Memory B cell (primary cell): ENCODE results near the gene GAGE1.
A peak's percentile ranks its signal among the peaks of the same experiment; 100 is the strongest.
"Not testable (repeated sequence)": the region's sequence is repeated elsewhere in the genome, so short reads cannot be mapped to it uniquely, and the experiment has no call there.

ENCODE experiments used
- ATAC-seq: fragments of 150-1000 bp; cut with Tn5 transposase; 2 replicates; pipeline ENCODE4 v1.10.0; 2021; ENCODE audit warnings: low read depth, mild to moderate bottlenecking, moderate library complexity
- DNase-seq, 2 donors: peaks; one replicate each; pipeline ENCODE4 v3.0.0; 2022; ENCODE audit warnings: low spot score in 2 of 2
- H3K27ac Mint-ChIP-seq: one replicate; pipeline ENCODE4 v1.8.0; 2022; ENCODE audit warnings: mild to moderate bottlenecking, moderate library complexity, mixed read lengths
- H3K27me3 Mint-ChIP-seq: one replicate; pipeline ENCODE4 v1.8.0; 2022; ENCODE audit warnings: mixed read lengths
- H3K36me3 Mint-ChIP-seq: one replicate; pipeline ENCODE4 v1.8.0; 2022; ENCODE audit warnings: mild to moderate bottlenecking, mixed read lengths
- H3K4me1 Mint-ChIP-seq: one replicate; pipeline ENCODE4 v1.8.0; 2022; ENCODE audit warnings: mixed read lengths
- H3K4me3 Mint-ChIP-seq: one replicate; pipeline ENCODE4 v1.8.0; 2022; ENCODE audit warnings: mild to moderate bottlenecking, moderate library complexity, mixed read lengths
- H3K9me3 Mint-ChIP-seq: one replicate; pipeline ENCODE4 v1.8.0; 2022; ENCODE audit warnings: mixed read lengths

Gene GAGE1, protein sequence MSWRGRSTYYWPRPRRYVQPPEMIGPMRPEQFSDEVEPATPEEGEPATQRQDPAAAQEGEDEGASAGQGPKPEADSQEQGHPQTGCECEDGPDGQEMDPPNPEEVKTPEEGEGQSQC

DNA sequence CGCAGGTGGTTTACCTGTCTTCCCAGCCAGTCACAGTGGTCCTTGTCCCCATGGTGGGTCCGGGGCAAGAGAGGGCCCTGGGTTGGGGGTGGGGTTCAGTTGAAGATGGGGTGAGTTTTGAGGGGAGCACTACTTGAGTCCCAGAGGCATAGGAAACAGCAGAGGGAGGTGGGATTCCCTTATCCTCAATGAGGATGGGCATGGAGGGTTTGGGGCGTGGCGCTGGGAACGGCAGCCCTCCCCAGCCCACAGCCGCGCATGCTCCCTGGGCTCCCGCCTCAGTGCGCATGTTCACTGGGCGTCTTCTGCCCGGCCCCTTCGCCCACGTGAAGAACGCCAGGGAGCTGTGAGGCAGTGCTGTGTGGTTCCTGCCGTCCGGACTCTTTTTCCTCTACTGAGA, at the start of gene GAGE1:
TSS of gene GAGE1 (plus strand) at position 301 of the 400 bp plus-strand sequence. CDS start 1,155 bp downstream, outside the sequence.
- not testable (repeated sequence) for H3K9me3 Mint-ChIP-seq, H3K27me3 Mint-ChIP-seq, DNase-seq, H3K4me1 Mint-ChIP-seq, H3K27ac Mint-ChIP-seq, H3K4me3 Mint-ChIP-seq, ATAC-seq, H3K36me3 Mint-ChIP-seq

DNA sequence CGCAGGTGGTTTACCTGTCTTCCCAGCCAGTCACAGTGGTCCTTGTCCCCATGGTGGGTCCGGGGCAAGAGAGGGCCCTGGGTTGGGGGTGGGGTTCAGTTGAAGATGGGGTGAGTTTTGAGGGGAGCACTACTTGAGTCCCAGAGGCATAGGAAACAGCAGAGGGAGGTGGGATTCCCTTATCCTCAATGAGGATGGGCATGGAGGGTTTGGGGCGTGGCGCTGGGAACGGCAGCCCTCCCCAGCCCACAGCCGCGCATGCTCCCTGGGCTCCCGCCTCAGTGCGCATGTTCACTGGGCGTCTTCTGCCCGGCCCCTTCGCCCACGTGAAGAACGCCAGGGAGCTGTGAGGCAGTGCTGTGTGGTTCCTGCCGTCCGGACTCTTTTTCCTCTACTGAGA, 47.8 kb upstream of the GAGE1 start, which contains the start of gene GAGE12E:
TSS of gene GAGE12E (plus strand) at position 301 of the 400 bp plus-strand sequence. CDS start 1,155 bp downstream, outside the sequence.
- H3K9me3 Mint-ChIP-seq, DNase-seq, H3K27me3 Mint-ChIP-seq, H3K27ac Mint-ChIP-seq, ATAC-seq, H3K4me1 Mint-ChIP-seq, H3K4me3 Mint-ChIP-seq, H3K36me3 Mint-ChIP-seq: not testable (repeated sequence)

DNA sequence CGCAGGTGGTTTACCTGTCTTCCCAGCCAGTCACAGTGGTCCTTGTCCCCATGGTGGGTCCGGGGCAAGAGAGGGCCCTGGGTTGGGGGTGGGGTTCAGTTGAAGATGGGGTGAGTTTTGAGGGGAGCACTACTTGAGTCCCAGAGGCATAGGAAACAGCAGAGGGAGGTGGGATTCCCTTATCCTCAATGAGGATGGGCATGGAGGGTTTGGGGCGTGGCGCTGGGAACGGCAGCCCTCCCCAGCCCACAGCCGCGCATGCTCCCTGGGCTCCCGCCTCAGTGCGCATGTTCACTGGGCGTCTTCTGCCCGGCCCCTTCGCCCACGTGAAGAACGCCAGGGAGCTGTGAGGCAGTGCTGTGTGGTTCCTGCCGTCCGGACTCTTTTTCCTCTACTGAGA, 38.3 kb upstream of the GAGE1 start, which contains the start of gene GAGE12F:
TSS of gene GAGE12F (plus strand) at position 301 of the 400 bp plus-strand sequence. CDS start 1,155 bp downstream, outside the sequence.
- not testable (repeated sequence) for ATAC-seq, H3K4me3 Mint-ChIP-seq, H3K27me3 Mint-ChIP-seq, H3K27ac Mint-ChIP-seq, H3K36me3 Mint-ChIP-seq, DNase-seq, H3K9me3 Mint-ChIP-seq, H3K4me1 Mint-ChIP-seq

DNA sequence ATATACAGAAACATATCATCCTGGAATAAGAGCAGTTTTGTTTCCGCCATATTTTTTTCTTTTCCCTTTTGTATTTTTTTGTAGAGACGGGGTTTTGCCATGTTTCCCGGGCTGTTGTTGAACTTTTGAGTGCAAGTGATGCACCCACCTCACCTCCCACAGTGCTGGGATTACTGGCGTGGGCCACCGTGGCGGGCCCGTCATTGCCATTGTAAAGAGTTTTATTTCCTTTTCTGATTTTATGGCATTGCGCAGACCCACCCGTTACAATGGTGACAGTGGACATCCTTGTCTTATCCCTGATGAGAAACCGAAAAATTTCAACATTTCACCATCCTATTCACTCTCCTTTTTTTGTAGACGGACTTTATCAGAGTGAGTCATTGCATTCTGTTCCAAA, 30.1 kb upstream of the GAGE1 start:
- not testable (repeated sequence) for H3K9me3 Mint-ChIP-seq, H3K4me1 Mint-ChIP-seq, H3K27me3 Mint-ChIP-seq, H3K36me3 Mint-ChIP-seq, H3K4me3 Mint-ChIP-seq, ATAC-seq, DNase-seq, H3K27ac Mint-ChIP-seq

DNA sequence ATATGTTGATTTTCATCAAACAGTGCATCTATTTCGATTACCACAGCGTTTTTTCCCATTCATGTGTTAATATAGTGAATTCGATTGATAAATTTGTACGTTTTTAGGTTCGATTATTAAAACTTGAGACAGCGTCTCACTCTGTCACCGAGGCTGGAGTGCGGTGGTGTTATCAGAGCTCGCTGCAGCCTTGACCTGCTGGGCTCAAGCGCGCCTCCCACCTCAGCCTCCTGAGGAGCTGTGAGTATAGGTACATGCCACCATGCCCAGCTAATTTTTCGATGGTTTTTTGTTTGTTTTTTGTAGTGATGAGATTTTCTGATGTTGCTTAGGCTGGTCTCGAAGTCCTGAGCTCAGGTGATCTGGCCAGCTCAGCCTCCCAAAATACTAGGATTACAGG, 29.7 kb upstream of the GAGE1 start:
- not testable (repeated sequence) for ATAC-seq, H3K27ac Mint-ChIP-seq, H3K36me3 Mint-ChIP-seq, H3K4me3 Mint-ChIP-seq, H3K9me3 Mint-ChIP-seq, H3K27me3 Mint-ChIP-seq, DNase-seq, H3K4me1 Mint-ChIP-seq

DNA sequence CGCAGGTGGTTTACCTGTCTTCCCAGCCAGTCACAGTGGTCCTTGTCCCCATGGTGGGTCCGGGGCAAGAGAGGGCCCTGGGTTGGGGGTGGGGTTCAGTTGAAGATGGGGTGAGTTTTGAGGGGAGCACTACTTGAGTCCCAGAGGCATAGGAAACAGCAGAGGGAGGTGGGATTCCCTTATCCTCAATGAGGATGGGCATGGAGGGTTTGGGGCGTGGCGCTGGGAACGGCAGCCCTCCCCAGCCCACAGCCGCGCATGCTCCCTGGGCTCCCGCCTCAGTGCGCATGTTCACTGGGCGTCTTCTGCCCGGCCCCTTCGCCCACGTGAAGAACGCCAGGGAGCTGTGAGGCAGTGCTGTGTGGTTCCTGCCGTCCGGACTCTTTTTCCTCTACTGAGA, 28.7 kb upstream of the GAGE1 start, which contains the start of gene GAGE12G:
TSS of gene GAGE12G (plus strand) at position 301 of the 400 bp plus-strand sequence. CDS start 1,155 bp downstream, outside the sequence.
- not testable (repeated sequence) for H3K27ac Mint-ChIP-seq, ATAC-seq, H3K36me3 Mint-ChIP-seq, H3K9me3 Mint-ChIP-seq, H3K4me1 Mint-ChIP-seq, DNase-seq, H3K4me3 Mint-ChIP-seq, H3K27me3 Mint-ChIP-seq

DNA sequence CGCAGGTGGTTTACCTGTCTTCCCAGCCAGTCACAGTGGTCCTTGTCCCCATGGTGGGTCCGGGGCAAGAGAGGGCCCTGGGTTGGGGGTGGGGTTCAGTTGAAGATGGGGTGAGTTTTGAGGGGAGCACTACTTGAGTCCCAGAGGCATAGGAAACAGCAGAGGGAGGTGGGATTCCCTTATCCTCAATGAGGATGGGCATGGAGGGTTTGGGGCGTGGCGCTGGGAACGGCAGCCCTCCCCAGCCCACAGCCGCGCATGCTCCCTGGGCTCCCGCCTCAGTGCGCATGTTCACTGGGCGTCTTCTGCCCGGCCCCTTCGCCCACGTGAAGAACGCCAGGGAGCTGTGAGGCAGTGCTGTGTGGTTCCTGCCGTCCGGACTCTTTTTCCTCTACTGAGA, 19.2 kb upstream of the GAGE1 start, which contains the start of gene GAGE12H:
TSS of gene GAGE12H (plus strand) at position 301 of the 400 bp plus-strand sequence. CDS start 1,155 bp downstream, outside the sequence.
- H3K4me1 Mint-ChIP-seq, H3K9me3 Mint-ChIP-seq, DNase-seq, H3K27ac Mint-ChIP-seq, H3K36me3 Mint-ChIP-seq, H3K4me3 Mint-ChIP-seq, ATAC-seq, H3K27me3 Mint-ChIP-seq: not testable (repeated sequence)

DNA sequence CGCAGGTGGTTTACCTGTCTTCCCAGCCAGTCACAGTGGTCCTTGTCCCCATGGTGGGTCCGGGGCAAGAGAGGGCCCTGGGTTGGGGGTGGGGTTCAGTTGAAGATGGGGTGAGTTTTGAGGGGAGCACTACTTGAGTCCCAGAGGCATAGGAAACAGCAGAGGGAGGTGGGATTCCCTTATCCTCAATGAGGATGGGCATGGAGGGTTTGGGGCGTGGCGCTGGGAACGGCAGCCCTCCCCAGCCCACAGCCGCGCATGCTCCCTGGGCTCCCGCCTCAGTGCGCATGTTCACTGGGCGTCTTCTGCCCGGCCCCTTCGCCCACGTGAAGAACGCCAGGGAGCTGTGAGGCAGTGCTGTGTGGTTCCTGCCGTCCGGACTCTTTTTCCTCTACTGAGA, 9.6 kb upstream of the GAGE1 start, which contains the start of gene GAGE2A:
TSS of gene GAGE2A (plus strand) at position 301 of the 400 bp plus-strand sequence. CDS start 1,155 bp downstream, outside the sequence.
- H3K4me1 Mint-ChIP-seq, H3K27ac Mint-ChIP-seq, H3K27me3 Mint-ChIP-seq, H3K36me3 Mint-ChIP-seq, ATAC-seq, DNase-seq, H3K9me3 Mint-ChIP-seq, H3K4me3 Mint-ChIP-seq: not testable (repeated sequence)

DNA sequence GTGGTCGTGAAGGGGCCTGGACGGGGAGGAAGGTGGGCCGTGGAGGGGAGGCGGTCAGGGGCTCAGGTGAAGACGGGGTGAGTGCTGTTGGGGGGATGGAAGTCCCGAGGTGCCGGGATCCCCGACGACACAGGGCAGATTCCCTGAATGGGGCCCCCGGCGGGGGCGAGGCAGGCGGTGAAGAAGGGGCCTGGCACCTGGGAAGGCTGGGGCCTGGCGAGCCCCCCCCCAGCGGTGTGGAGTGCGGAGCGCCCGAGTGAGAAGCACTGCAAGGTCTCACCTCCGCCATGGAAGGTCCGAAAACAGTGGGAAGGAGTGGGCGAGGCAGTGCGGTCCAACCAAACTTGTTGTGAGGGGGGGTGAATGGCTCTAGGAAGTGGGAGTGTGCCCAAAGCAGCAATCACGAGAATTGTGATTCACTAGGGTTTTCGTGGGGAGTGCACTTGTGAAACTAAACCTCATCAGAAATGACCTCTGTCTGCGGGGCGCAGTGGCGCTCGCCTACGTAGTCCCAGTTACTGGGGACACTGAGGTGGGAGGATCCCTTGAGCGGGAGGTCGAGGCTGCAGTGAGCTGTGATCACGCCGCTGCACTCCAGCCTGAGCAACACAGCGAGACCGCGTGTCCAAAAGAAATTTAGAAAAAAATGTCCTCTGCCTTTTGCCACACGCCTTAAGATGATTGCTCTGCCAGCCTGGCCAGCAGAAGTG, 8.9 kb upstream of the GAGE1 start:
- H3K36me3 Mint-ChIP-seq, H3K4me3 Mint-ChIP-seq, H3K4me1 Mint-ChIP-seq, H3K9me3 Mint-ChIP-seq, H3K27ac Mint-ChIP-seq, H3K27me3 Mint-ChIP-seq, ATAC-seq: not testable (repeated sequence)
- DNase-seq = peak in 1 of 2 donors; percentile 12

DNA sequence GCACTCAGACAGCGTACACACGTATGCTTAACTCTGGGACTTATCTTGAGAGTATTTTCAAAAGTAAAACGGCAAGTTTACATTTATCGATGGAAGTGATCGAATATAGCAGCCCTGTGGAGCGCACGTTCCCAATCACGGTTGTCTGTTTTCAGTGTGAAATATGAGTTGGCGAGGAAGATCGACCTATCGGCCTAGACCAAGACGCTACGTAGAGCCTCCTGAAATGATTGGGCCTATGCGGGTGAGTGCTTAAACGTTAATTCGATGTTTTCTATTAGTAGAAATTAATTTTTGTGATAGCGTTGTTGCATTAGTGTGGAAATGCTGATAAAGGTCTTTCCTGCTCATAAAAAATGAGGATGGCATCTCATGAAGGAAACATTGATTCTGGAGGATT, 8.3 kb upstream of the GAGE1 start:
- not testable (repeated sequence) for H3K36me3 Mint-ChIP-seq, DNase-seq, H3K27ac Mint-ChIP-seq, ATAC-seq, H3K4me1 Mint-ChIP-seq, H3K9me3 Mint-ChIP-seq, H3K4me3 Mint-ChIP-seq, H3K27me3 Mint-ChIP-seq

DNA sequence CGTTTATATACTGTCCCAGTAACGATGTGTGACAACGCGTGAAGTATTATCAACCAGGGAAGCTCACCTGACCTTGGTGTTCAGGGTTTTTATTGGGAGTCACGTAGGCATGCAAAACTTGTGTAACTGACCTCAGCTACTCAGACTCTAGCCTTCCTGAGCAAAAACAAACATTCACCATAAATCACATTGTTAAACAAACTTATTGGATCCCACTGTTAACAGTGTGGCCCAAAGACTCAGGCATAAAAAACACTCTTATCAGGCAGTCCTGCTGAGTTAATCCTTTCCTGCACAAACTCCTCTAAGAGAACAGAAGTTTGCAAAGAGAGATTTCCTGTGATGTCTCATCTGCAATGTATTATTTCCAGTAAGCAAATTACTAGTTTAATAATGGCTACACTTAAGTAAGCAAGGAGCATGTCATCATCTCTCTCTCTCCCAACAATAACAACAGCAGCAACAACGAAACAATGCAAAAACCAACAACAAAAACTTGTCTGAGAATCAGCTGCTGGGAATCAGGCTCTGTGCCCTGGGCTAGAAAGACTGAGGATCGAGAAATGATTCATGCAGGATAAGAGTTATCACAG, 12.0 kb downstream of the GAGE1 start:
- H3K27ac Mint-ChIP-seq = no peak overlapping the region
- no peaks in the 10 kb centered on the region for H3K9me3 Mint-ChIP-seq
- no peaks in the 10 kb centered on the region for H3K4me1 Mint-ChIP-seq
- H3K4me3 Mint-ChIP-seq = no peak overlapping the region
- H3K36me3 Mint-ChIP-seq = no peaks in the 10 kb centered on the region
- H3K27me3 Mint-ChIP-seq = peaks cover 3% of the 10 kb centered on the region
- DNase-seq (no peak), ATAC-seq (no peak)

DNA sequence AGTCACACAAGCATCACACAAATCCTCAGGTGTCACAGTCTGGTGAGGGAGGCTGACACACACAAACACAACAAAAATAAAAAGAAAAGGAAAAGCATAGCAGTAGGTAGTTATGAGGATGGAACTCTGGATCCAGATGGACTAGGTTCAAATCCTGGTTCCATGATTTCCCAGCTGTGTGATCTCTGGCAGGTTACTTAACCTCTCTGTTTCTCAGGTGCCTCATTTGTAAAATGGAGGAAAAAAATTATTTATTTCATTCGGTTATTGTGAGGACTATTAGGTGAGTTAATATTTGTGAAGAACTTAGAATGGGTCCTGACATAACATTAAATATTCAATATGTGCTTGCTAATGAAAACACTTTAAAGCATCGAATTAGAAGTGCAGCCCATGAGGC, 19.8 kb downstream of the GAGE1 start:
- no peak for DNase-seq
- no peaks in the 10 kb centered on the region for H3K4me1 Mint-ChIP-seq

DNA sequence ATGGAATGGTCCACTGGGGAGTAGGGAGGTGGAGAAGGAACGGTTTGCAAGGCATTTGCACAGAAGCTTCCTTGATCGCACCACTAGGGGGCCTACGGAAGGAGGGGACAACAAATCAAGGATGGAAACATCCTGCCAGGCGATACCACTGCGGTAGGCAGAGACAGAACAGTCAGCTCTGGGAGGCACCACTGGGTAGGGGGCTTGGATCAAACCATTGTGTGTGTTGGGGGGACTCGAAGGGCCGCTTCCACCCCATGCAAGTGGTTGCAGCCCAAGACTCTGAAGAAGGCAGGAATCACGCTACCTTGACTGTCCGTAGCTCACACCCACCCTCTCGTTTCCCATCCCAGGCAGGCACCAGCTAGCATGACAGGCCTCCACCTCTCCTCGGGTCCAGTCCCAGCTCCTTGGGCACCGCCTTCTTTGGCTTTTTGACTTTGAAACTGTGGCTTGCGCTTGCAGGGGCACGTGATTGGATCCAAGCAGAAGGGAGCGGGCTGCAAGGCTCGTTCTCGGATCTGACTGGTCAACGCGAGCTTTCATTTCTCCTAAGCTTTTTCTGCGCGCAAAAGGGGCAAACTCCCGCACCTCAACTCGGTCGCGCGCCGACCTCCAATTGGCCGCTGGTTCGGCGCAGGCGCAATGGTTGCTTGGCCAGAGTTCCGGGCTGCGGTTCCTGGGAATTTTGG, 28.4 kb downstream of the GAGE1 start:
- H3K4me3 Mint-ChIP-seq = peak overlapping the region; percentile 72
- H3K27ac Mint-ChIP-seq = no peak overlapping the region
- H3K36me3 Mint-ChIP-seq = no peaks in the 10 kb centered on the region
- ATAC-seq (no peak), DNase-seq (no peak)
- no peaks in the 10 kb centered on the region for H3K27me3 Mint-ChIP-seq
- peaks cover 3% of the 10 kb centered on the region for H3K4me1 Mint-ChIP-seq
- H3K9me3 Mint-ChIP-seq = peaks cover 4% of the 10 kb centered on the region

More for the DNA sequence above, 19.8 kb downstream of the GAGE1 start:
- Mint-ChIP-seq H3K9me3 (no peaks in the 10 kb centered on the region), H3K27ac (no peak overlapping the region), H3K27me3 (no peaks in the 10 kb centered on the region), H3K36me3 (no peaks in the 10 kb centered on the region), H3K4me3 (no peak overlapping the region)
- no peak for ATAC-seq
